A549 treated with CpdA at 1 μM for 4 hours (cell line): ENCODE results near the gene MRPS24. TPM values are rescaled to one million over a fixed set of nuclear protein-coding genes. Genes with fewer than 3 reads are reported as not detected.

Experiments
- total RNA-seq: library from RNA; stranded (reverse); fragments of 200-300 nt; extraction: Qiagen RNA extraction; gene quantifications from 5 replicates; pipeline ENCODE4 v1.2.3, GENCODE V29; 2022; ENCODE audit warnings: low read depth

The MRPS24 gene
- total RNA-seq, result 225 to 269 TPM (median 243 TPM) in 5 replicates

GRCh38 chr7:43869006-43869866, at the start of gene MRPS24:
MRPS24 (minus strand) TSS chr7:43869517; CDS start chr7:43869495, 22 bp downstream.

DNA sequence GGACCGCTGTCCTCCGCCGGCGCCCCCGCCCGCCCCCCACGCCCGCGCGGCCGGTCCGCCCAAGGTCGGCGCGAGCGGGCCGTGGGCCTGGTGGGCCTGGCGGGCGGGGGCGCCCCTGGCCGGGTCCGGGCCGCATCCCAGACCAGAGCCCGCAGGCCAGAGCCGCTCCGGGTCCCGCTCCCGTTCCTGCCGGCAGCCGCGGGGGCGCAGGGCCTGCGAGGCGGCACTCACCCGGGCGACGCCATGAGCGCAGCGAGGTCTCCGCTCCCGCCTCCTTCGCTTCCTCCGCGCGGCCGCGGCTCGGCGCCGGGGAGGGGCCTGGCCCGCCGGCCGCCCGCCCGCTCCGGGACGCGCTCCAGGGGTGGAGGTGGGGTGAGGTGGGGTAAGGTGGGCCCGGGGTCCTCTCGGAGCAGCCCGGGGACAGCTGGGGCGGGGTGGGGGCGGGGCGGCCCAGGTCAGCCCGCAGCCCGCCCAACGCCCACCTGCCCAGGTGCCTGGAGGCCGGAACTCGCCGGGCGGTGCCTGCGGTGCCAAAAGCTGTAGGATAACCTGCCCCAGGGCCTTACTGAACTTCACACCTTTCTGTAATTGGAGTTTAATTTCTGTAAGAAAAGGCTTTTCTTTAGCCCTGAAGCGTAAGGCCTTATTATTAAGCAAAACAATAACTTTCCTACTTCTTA, 37.2 kb upstream of the MRPS24 start, which contains the start of gene URGCP:
TSS of gene URGCP (minus strand) at position 266 of the 680 bp plus-strand sequence. CDS start at position 245, 21 bp downstream.

Other genes with a start within 250 kb of the MRPS24 start
- 88.5 to 97.2 TPM (median 92.2 TPM) in 5 replicates for gene COA1, start 140.0 kb downstream of the MRPS24 start, total RNA-seq
- 67.9 to 82.0 TPM (median 70.3 TPM) in 5 replicates for gene BLVRA, start 110.8 kb downstream of the MRPS24 start, total RNA-seq
- 25.8 to 29.6 TPM (median 28.3 TPM) in 5 replicates for gene URGCP, start 37.1 kb upstream of the MRPS24 start, total RNA-seq
- gene UBE2D4, start 56.9 kb upstream of the MRPS24 start, total RNA-seq, result 9.5 to 11.7 TPM (median 10.4 TPM) in 5 replicates
- not detected in 5 replicates for gene SPDYE1, start 128.4 kb upstream of the MRPS24 start, total RNA-seq
- gene DBNL, start 175.2 kb upstream of the MRPS24 start, total RNA-seq, result 61.7 to 70.9 TPM (median 66.3 TPM) in 5 replicates
- gene PGAM2, start 196.1 kb upstream of the MRPS24 start, total RNA-seq, result not detected in 5 replicates
- 5.7 to 9.1 TPM (median 8.1 TPM) in 5 replicates for gene POLM, start 213.0 kb upstream of the MRPS24 start, total RNA-seq
- gene AEBP1, start 234.8 kb upstream of the MRPS24 start, total RNA-seq, result 0.05 TPM in 1 of 5 replicates, not detected in the others